ENCODE data around the gene ABLIM2. TPM values are rescaled to one million over a fixed set of nuclear protein-coding genes. Genes with fewer than 3 reads are reported as not detected.

Gene ABLIM2
- total RNA-seq, 1 experiment from 2014 or later: 6.1 TPM

GRCh38 chr4:8038083-8038482 is 120.5 kb downstream of the ABLIM2 start:
- ATAC-seq: no peak
- no TSS peak for BruUV-seq (replicated peaks)
- TF ChIP-seq SP1 (IDR thresholded peaks at IDR 0.05; ENCODE audit: low read depth): no peak
- no peak for TF ChIP-seq CBX3 (IDR thresholded peaks at IDR 0.05; ENCODE audit: low read depth)
- TF ChIP-seq ZNF274 (IDR thresholded peaks at IDR 0.05; ENCODE audit: low read depth, low read length): no peak
- no peak overlapping the region for H2AFZ ChIP-seq (ENCODE audit: low read depth, low read length, poor library complexity, severe bottlenecking)
- H3K4me2 ChIP-seq (ENCODE audit: low read length): no peak overlapping the region
- no peaks in the 10 kb centered on the region for H3K27me3 ChIP-seq (ENCODE audit: insufficient read depth, low read length)
- H4K20me1 ChIP-seq (ENCODE audit: insufficient read depth): no peaks in the 10 kb centered on the region
- no peaks in the 10 kb centered on the region for H3K9me3 ChIP-seq (ENCODE audit: control insufficient read depth in 1 of 2, insufficient read depth in 1 of 2, low read depth in 1 of 2, low read length in 2 of 2)
- CTCF ChIA-PET: no interaction called here
- intact Hi-C loops (cut with micrococcal nuclease): no loop called here
- RAD21 ChIA-PET (ENCODE audit: low non-redundant PET in 1 of 2, low total read pairs in 2 of 2, uncharacterized antibody in 2 of 2, unreplicated experiment in 2 of 2): no interaction called here
- no peak overlapping the region for H3K9ac ChIP-seq (ENCODE audit: low read length)
- H3K4me1 ChIP-seq (ENCODE audit: control insufficient read depth in 1 of 2, insufficient read depth in 2 of 2, low read length in 2 of 2): no peaks in the 10 kb centered on the region
- H3K4me3 ChIP-seq (replicated peaks in 1 of 2; ENCODE audit: low read depth in 1 of 2, low read length in 2 of 2): no peak overlapping the region
- H3K79me2 ChIP-seq (ENCODE audit: insufficient read depth, low read length): no peaks in the 10 kb centered on the region
- POLR2A ChIA-PET: no interaction called here
- no peak for DNase-seq (ENCODE audit: low read depth, low spot score)
- no peaks in the 10 kb centered on the region for H3K9me2 ChIP-seq (ENCODE audit: insufficient read depth)
- no peak overlapping the region for H3K27ac ChIP-seq (ENCODE audit: low read depth, low read length)
- H3K36me3 ChIP-seq (ENCODE audit: control insufficient read depth in 1 of 2, insufficient read depth in 2 of 2, low read length in 2 of 2): no peaks in the 10 kb centered on the region

DNA sequence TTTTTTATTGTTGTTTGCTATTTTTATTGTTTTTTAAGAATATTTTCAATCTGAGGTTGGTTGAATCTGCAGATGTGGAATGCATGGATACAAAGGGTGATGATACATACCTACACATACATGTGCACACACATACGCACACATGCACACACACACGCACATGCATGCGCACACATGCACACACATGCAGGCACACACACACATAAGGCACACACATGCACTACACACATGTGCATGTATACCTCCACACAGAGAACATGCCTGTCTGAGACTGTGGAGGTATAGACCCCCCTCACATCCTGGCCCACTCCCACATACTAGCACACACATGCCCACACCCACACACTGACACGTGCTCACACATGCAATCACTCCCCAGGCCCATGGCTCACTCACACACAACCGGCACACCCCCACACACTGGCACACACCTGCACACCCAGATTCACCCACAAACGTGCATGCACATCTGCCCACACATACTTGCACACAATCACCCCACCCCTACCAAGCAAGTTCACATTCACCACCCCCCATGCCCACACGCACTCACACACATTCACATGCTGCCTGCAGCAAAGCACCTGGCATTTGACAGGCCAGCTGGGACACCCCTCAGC is 121.4 kb downstream of the ABLIM2 start:
- TF ChIP-seq RAD21 (IDR thresholded peaks at IDR 0.05; ENCODE audit: low read depth) (no peak), CBX3 (IDR thresholded peaks at IDR 0.05; ENCODE audit: low read depth) (no peak), POLR2AphosphoS5 (IDR thresholded peaks at IDR 0.05; ENCODE audit: low read depth, low read length) (no peak), ZFX (IDR thresholded peaks at IDR 0.05) (no peak), EGR1 (IDR thresholded peaks at IDR 0.05; ENCODE audit: low read depth) (no peak), EZH2 (IDR thresholded peaks at IDR 0.05) (no peak), POLR2A (IDR thresholded peaks at IDR 0.05; ENCODE audit: borderline replicate concordance, extremely low read depth, insufficient read depth, insufficient read length) (no peak), SIN3A (IDR thresholded peaks at IDR 0.05; ENCODE audit: low read depth) (no peak), SRF (IDR thresholded peaks at IDR 0.05; ENCODE audit: low read depth) (no peak), ZNF274 (IDR thresholded peaks at IDR 0.05; ENCODE audit: low read depth, low read length) (no peak), YY1 (IDR thresholded peaks at IDR 0.05; ENCODE audit: extremely low read depth, insufficient replicate concordance, low read depth, low read length) (no peak)
- TF ChIP-seq, protein P1, sequence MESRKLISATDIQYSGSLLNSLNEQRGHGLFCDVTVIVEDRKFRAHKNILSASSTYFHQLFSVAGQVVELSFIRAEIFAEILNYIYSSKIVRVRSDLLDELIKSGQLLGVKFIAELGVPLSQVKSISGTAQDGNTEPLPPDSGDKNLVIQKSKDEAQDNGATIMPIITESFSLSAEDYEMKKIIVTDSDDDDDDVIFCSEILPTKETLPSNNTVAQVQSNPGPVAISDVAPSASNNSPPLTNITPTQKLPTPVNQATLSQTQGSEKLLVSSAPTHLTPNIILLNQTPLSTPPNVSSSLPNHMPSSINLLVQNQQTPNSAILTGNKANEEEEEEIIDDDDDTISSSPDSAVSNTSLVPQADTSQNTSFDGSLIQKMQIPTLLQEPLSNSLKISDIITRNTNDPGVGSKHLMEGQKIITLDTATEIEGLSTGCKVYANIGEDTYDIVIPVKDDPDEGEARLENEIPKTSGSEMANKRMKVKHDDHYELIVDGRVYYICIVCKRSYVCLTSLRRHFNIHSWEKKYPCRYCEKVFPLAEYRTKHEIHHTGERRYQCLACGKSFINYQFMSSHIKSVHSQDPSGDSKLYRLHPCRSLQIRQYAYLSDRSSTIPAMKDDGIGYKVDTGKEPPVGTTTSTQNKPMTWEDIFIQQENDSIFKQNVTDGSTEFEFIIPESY (IDR thresholded peaks at IDR 0.05; ENCODE audit: extremely low read depth, insufficient replicate concordance, low read length): no peak
- TF ChIP-seq, protein P2, sequence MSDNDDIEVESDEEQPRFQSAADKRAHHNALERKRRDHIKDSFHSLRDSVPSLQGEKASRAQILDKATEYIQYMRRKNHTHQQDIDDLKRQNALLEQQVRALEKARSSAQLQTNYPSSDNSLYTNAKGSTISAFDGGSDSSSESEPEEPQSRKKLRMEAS (IDR thresholded peaks at IDR 0.05): no peak
- BruUV-seq (replicated peaks): no TSS peak
- Histone ChIP-seq H3K9ac (ENCODE audit: low read length) (no peak overlapping the region), H2AFZ (ENCODE audit: low read depth, low read length, poor library complexity, severe bottlenecking) (no peak overlapping the region), H3K9me3 (ENCODE audit: control insufficient read depth in 1 of 2, insufficient read depth in 1 of 2, low read depth in 1 of 2, low read length in 2 of 2) (no peaks in the 10 kb centered on the region), H3K79me2 (ENCODE audit: insufficient read depth, low read length) (no peaks in the 10 kb centered on the region), H3K4me3 (replicated peaks in 1 of 2; ENCODE audit: low read depth in 1 of 2, low read length in 2 of 2) (no peak overlapping the region), H3K4me1 (ENCODE audit: control insufficient read depth in 1 of 2, insufficient read depth in 2 of 2, low read length in 2 of 2) (no peaks in the 10 kb centered on the region), H3K4me2 (ENCODE audit: low read length) (no peak overlapping the region), H3K27ac (ENCODE audit: low read depth, low read length) (no peak overlapping the region), H3K27me3 (ENCODE audit: insufficient read depth, low read length) (no peaks in the 10 kb centered on the region), H3K9me2 (ENCODE audit: insufficient read depth) (no peaks in the 10 kb centered on the region), H4K20me1 (ENCODE audit: insufficient read depth) (no peaks in the 10 kb centered on the region), H3K36me3 (ENCODE audit: control insufficient read depth in 1 of 2, insufficient read depth in 2 of 2, low read length in 2 of 2) (no peaks in the 10 kb centered on the region)
- ATAC-seq (no peak), DNase-seq (ENCODE audit: low read depth, low spot score) (no peak)
- RAD21 ChIA-PET (ENCODE audit: low non-redundant PET in 1 of 2, low total read pairs in 2 of 2, uncharacterized antibody in 2 of 2, unreplicated experiment in 2 of 2): no interaction called here
- CTCF ChIA-PET: no interaction called here
- POLR2A ChIA-PET: no interaction called here
- intact Hi-C loops (cut with micrococcal nuclease): no loop called here
